GM21723 (cell line): ENCODE measurements around the gene SPTBN2.
A peak's percentile ranks its signal among the peaks of the same experiment; 100 is the strongest.
"Not testable (repeated sequence)": the region's sequence is repeated elsewhere in the genome, so short reads cannot be mapped to it uniquely, and the experiment has no call there.

ENCODE experiments used
- ATAC-seq: cut with Tn5 transposase; IDR thresholded peaks from one replicate; pipeline ENCODE4 v1.9.1; 2021; ENCODE audit warnings: mild to moderate bottlenecking, moderate library complexity; ENCODE audit not compliant: unreplicated experiment

Gene SPTBN2

DNA sequence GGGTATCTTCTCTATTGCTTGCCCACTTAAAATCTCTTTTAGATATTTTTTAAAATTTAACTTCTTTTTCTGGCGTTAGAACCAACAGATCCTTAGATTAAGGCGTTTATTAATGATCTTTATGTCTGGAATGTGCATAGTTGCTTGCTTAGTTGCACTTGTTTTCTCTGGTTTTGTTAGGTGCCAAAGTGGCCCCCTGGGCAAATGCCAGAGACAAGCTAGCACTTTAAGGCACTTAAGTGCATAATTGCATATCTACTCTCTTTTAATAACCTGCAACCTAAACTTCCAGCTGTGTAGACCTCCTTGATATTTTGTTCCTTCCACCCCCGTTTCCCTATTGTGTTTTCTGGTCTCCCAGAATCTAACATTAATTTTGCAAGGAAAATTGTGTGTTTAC lies 87.2 kb downstream of the SPTBN2 start:
- ATAC-seq = no peak

DNA sequence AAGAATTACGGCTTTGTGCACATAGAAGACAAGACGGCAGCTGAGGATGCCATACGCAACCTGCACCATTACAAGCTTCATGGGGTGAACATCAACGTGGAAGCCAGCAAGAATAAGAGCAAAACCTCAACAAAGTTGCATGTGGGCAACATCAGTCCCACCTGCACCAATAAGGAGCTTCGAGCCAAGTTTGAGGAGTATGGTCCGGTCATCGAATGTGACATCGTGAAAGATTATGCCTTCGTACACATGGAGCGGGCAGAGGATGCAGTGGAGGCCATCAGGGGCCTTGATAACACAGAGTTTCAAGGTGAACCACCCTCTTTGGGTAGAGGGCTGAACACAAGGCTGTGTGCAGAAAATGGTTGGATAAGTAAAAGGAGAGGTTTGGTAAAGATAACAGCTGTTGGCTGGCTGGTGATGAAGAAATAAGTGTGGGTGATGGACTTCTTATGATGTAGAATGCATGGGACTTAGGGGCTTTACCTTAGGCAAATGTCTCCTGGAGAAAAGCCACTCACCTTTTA lies 89.1 kb downstream of the SPTBN2 start:
- not testable (repeated sequence) for ATAC-seq

DNA sequence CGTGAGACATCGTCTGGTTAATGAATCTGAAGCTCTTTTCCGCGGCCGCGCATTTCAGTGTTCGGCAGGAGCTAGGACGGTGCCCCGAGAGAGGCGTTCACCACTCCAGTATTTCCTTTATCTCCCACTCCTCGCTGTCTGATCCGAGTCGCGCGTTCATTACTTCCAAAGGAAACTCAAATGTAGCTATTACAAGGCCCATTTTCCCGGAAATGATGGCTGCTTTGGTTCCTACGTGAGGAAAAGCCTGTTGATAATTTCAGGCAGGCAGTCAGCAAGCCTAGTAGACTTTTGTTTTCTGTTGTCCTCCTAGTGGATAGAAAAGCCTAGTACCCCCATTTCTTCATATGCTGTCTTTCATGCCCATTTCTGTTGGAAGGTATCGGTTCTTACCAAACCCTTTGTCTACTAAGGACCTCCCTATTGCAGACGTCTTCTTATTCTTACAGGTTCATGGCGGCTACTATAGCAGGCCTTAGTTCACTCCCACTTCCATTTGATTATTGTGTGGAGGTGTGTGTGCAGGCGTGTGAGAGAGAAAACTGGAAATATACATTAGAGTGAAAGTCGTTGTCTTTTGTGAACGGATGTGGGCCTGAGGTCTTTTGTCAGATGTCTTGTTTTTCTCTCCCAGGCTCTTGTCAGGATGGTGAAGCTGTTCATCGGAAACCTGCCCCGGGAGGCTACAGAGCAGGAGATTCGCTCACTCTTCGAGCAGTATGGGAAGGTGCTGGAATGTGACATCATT lies 89.8 kb downstream of the SPTBN2 start:
- no peak for ATAC-seq

DNA sequence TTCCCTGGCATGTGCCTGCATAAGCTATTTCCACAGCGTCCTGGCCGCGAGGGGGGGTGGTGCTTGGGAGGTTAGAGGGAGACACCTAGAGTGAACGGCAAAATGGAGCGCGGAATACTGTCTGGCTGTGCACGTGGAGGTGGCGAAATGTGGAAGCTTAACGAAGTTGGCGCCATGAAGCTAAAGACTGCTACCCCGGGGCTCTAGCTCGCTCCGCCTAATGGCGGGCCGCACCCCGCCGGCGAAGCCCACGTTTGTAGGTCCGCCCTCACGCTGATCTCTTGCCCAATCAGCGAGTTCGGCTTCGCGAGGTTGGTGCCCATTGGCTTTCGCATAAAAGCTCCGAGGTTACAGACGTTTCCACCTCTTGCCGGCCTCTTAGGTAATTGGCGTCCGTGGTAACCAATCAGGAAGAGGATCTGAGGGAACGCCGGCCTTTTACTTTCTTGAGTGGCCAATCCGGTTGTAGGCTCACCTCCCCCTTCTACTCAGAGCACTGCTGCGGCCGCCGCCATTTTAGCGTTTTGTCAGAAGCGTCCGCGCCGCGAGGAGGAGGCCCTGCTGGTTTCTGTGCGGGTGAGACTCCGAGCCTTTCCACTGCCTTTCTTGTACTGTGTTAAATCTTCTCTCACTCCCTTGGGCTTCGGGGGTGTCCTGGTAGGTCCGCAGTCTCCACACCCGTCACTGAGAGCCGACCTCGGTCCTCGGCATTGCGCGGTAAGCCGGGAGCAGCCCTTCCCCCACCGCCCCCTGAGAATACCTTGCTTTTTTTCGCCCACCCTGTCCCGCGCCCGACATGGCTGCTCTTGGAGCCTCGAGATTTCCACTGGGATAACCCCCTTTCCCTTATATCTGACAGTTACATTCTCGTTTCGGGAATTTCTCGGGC lies 90.6 kb downstream of the SPTBN2 start, which contains the start of gene RBM4:
RBM4 (plus strand) TSS at position 527 of the 889 bp plus-strand sequence. CDS start 1,009 bp downstream, outside the sequence.
- peak; percentile 95 for ATAC-seq

DNA sequence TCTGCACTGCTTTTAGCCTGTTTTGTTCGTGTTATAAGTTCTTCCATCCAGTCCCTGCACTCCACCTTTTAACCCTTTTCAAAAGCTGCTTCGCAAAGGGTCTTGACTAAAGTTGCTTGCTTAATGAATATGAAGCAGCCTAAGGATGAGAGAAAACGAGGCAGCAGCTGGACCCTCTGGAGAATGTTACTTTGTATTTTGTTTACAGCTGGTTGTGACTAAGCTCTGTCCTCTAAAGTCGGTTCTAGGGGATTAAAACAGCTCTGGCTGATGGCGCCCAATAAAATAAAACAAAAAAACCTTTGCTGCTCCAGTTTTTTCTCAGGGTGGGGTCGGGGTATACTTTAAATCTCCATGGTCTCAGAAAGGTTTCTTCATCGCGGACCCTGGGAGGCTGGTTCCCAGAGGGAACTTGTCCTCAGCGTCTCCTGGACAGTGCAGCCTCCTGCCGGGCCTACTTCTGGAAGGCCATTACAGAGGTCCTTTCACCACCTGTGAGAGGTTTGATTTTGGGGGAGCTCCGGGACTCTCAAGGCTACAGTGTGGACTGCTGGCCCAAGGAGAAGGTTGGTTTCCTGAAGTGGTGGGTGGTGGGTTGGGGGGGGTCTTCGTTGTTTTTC lies 91.3 kb downstream of the SPTBN2 start:
- peak; percentile 3 for ATAC-seq

DNA sequence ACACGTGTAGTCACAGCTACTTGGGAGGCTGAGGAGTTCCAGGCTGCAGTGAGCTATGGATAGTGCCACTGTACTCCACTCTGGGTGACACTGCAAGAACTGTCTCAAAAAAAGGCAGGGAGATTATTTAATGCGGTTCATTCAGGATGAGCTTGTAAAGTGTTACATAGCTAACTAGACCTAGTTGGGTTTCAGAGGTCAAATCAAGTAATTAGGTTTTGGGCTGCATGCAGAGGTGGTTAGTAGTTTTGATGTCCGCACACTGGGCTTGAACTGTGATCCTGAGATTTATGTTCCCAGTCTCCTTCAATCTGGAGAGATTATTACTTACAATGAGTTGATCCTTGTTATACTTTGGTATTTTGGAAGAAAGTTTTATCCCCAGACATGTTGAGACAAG lies 92.6 kb downstream of the SPTBN2 start:
- ATAC-seq = no peak
